ENCODE data around the gene NID1.

GRCh38 chr1:235958021-235958420 lies 106.9 kb downstream of the NID1 start:
- TF ChIP-seq EZH2phosphoT487 (IDR thresholded peaks at IDR 0.05; ENCODE audit: insufficient read depth, low read depth) (no peak), EZH2 (IDR thresholded peaks at IDR 0.05; ENCODE audit: insufficient read depth, poor library complexity, severe bottlenecking) (no peak)
